ENCODE data around the gene NR2F1-AS1. TPM values are rescaled to one million over a fixed set of nuclear protein-coding genes. Genes with fewer than 3 reads are reported as not detected.

The NR2F1-AS1 gene
- total and polyA plus RNA-seq, 9 of the 15 experiments (the other 6 are each of a cell fraction or from before 2014, with no cell fraction given): not detected

GRCh38 chr5:93591323-93591945 is 10.4 kb upstream of the NR2F1-AS1 start:
- intact Hi-C loops (cut with micrococcal nuclease) (no loop called here), in situ Hi-C loops (cut with MboI) (loop anchor here (25.0 kb wide), 1 partner anchor 1146 kb away; no protein-coding TSS in a partner anchor)
- ATAC-seq: no peak
- no peak overlapping the region for H3K9ac ChIP-seq (ENCODE audit: insufficient read depth in 1 of 2, low read depth in 2 of 2, low read length in 2 of 2)
- DNase-seq (ENCODE audit: extremely low read depth in 1 of 4, low spot score in 3 of 4): no peak
- no peak overlapping the region for H2AFZ ChIP-seq (ENCODE audit: low read depth, low read length)
- H3K4me3 ChIP-seq: no peak overlapping the region
- 0% methylated on average over 4 of the region's 4 CpGs for WGBS (ENCODE audit: insufficient coverage, low coverage, missing lambda C conversion rate)
- H4K20me1 ChIP-seq (replicated peaks; ENCODE audit: control insufficient read depth, insufficient read depth, low read length): no peaks in the 10 kb centered on the region
- peaks cover 2 to 22% of the 10 kb centered on the region in 2 experiments; a peak in 3 of 5 replicates for H3K27me3 ChIP-seq (ENCODE audit: control insufficient read depth in 2 of 2, insufficient read depth in 2 of 2, low read length in 2 of 2)
- H3K9me1 ChIP-seq (ENCODE audit: control insufficient read depth, insufficient read depth, low read length): no peaks in the 10 kb centered on the region
- H3K9me3 ChIP-seq (replicated peaks; ENCODE audit: control insufficient read depth, insufficient read depth, low read depth, low read length): no peaks in the 10 kb centered on the region
- no peak overlapping the region for H3K27ac ChIP-seq (ENCODE audit: extremely low read depth, low read depth, low read length)
- no peak for FAIRE-seq
- no peak overlapping the region for H3K4me2 ChIP-seq (ENCODE audit: insufficient read depth, low read length)
- peaks cover 0 to 4% of the 10 kb centered on the region in 2 experiments; a peak in 2 of 5 replicates for H3K4me1 ChIP-seq (replicated peaks in 1 of 2; ENCODE audit: control insufficient read depth in 2 of 2, insufficient read depth in 2 of 2, low read length in 2 of 2)
- H3K79me2 ChIP-seq (ENCODE audit: control insufficient read depth, insufficient read depth, low read length): no peaks in the 10 kb centered on the region
- no peaks in the 10 kb centered on the region for H3K36me3 ChIP-seq (ENCODE audit: control insufficient read depth, insufficient read depth, low read length)
- POLR2A ChIA-PET: no interaction called here
- no TSS peak for BruUV-seq (replicated peaks)
- CTCF ChIA-PET (ENCODE audit: low intra/inter-chr PET ratio): no interaction called here
- TF ChIP-seq HMBOX1 (IDR thresholded peaks at IDR 0.05): no peak
- TF ChIP-seq ZNF146 (CRISPR knock-in tag; IDR thresholded peaks at IDR 0.05; ENCODE audit: unreplicated experiment): no peak
- TF ChIP-seq CREM (IDR thresholded peaks at IDR 0.05; ENCODE audit: low read depth): no peak
- TF ChIP-seq ZBTB17 (CRISPR knock-in tag; IDR thresholded peaks at IDR 0.05): no peak
- TF ChIP-seq ELK3 (CRISPR knock-in tag; IDR thresholded peaks at IDR 0.05): no peak
- TF ChIP-seq ZNF609 (CRISPR knock-in tag; IDR thresholded peaks at IDR 0.05; ENCODE audit: borderline replicate concordance): no peak
- no peak for TF ChIP-seq BRD9 (IDR thresholded peaks at IDR 0.05; ENCODE audit: low read depth, partially characterized antibody)
- TF ChIP-seq ZNF3 (CRISPR knock-in tag; IDR thresholded peaks at IDR 0.05): no peak
- no peak for TF ChIP-seq PML (IDR thresholded peaks at IDR 0.05; ENCODE audit: low read length)
- no peak for TF ChIP-seq MTA2 (IDR thresholded peaks at IDR 0.05; ENCODE audit: low read depth)
- TF ChIP-seq ZNF76 (CRISPR knock-in tag; IDR thresholded peaks at IDR 0.05; ENCODE audit: borderline replicate concordance): no peak
- no peak for TF ChIP-seq ZBTB34 (CRISPR knock-in tag; IDR thresholded peaks at IDR 0.05)
- TF ChIP-seq SIRT6 (IDR thresholded peaks at IDR 0.05; ENCODE audit: low read depth, low read length): no peak
- no peak for TF ChIP-seq CBX1 (IDR thresholded peaks at IDR 0.05; ENCODE audit: low read depth)
- no peak for TF ChIP-seq RFX5 (IDR thresholded peaks at IDR 0.05; ENCODE audit: low read depth, low read length)

Data from K562 (cell line).